ENCODE data around the gene OR3A2.
"Not testable (repeated sequence)": the region's sequence is repeated elsewhere in the genome, so short reads cannot be mapped to it uniquely, and the experiment has no call there.

DNA sequence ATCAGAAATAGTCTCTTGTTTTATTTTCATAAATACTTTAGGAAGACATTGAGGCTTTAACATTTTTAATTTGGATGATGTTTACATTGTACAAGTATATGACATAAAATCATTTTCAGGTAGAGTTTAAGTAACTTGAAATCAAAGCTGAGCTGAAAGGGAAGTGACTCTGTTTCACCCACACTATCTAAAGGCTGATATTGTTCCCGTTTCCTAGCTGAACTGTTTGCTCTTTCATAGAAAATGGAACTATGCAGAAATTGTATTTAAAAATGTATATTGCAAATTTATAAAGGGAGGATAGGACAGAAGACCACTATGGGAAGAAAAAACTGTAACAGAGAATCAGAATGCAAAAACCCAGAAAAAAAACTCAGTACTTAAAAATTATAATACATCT is 141.3 kb downstream of the OR3A2 start:
- TF ChIP-seq, protein P1, sequence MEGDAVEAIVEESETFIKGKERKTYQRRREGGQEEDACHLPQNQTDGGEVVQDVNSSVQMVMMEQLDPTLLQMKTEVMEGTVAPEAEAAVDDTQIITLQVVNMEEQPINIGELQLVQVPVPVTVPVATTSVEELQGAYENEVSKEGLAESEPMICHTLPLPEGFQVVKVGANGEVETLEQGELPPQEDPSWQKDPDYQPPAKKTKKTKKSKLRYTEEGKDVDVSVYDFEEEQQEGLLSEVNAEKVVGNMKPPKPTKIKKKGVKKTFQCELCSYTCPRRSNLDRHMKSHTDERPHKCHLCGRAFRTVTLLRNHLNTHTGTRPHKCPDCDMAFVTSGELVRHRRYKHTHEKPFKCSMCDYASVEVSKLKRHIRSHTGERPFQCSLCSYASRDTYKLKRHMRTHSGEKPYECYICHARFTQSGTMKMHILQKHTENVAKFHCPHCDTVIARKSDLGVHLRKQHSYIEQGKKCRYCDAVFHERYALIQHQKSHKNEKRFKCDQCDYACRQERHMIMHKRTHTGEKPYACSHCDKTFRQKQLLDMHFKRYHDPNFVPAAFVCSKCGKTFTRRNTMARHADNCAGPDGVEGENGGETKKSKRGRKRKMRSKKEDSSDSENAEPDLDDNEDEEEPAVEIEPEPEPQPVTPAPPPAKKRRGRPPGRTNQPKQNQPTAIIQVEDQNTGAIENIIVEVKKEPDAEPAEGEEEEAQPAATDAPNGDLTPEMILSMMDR (IDR thresholded peaks at IDR 0.05; ENCODE audit: low read length) = not testable (repeated sequence)
- not testable (repeated sequence) for TF ChIP-seq EZH2 (IDR thresholded peaks at IDR 0.05; ENCODE audit: borderline replicate concordance, low read length)
